ENCODE results near the gene AK1.

DNA sequence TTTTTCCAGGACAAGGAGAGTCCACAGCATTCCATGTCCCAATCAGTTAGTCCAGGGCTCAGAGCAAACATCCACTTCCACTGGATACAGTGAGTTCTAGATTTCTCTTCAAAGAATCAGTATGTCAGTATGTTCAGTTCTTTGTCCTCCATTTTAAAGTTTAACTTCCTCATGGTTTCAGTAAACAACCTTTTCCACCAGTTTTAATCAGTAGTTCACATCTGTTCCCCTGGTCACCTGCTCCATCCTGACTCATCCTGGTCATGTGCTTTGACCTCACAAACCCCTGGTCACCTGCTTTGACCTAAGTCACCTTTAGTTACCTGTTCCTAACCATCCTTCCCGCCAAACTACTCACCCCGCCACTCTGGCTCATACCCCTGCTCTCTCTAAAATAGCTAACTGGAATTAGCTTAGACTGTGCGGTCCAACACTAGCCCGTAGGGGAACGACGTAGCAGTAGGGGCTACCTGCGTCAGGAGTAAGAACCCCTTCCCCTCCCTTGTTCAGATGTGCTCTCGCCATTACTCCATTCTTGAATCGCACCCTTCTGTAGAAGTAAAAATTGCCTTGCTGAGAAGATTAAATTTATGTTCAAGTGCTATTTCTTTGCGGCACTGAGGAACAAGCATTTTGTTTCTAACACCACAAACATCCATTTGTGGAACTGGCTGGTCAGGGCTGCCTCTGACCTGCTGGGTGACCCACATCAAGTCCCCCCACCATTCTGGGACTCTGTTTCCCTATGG lies 28.5 kb downstream of the AK1 start:
- TF ChIP-seq, protein P1, sequence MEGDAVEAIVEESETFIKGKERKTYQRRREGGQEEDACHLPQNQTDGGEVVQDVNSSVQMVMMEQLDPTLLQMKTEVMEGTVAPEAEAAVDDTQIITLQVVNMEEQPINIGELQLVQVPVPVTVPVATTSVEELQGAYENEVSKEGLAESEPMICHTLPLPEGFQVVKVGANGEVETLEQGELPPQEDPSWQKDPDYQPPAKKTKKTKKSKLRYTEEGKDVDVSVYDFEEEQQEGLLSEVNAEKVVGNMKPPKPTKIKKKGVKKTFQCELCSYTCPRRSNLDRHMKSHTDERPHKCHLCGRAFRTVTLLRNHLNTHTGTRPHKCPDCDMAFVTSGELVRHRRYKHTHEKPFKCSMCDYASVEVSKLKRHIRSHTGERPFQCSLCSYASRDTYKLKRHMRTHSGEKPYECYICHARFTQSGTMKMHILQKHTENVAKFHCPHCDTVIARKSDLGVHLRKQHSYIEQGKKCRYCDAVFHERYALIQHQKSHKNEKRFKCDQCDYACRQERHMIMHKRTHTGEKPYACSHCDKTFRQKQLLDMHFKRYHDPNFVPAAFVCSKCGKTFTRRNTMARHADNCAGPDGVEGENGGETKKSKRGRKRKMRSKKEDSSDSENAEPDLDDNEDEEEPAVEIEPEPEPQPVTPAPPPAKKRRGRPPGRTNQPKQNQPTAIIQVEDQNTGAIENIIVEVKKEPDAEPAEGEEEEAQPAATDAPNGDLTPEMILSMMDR (conservative IDR thresholded peaks at IDR 0.05): no peak
- no peak for TF ChIP-seq EZH2 (IDR thresholded peaks at IDR 0.05; ENCODE audit: low read depth)

Measured in PC-9 (cell line).